Hematopoietic multipotent progenitor cell treated with erythropoietin and hydrocortisone succinate and interleukin-3 and kit ligand, for 15 days (in vitro differentiated cells): ENCODE measurements around the gene FRMD8.
"Not testable (repeated sequence)": the region's sequence is repeated elsewhere in the genome, so short reads cannot be mapped to it uniquely, and the experiment has no call there.

Experiments
- DNase-seq: peaks from one replicate; pipeline ENCODE4 v3.0.0-alpha.2; 2015; ENCODE audit warnings: low spot score

FRMD8 gene

GRCh38 chr11:65413077-65413664, 26.7 kb downstream of the FRMD8 start:
- DNase-seq = not testable (repeated sequence)

- DNase-seq = no peak
Observed at GRCh38 chr11:65414776-65415498, 28.5 kb downstream of the FRMD8 start.

GRCh38 chr11:65415499-65416340, 29.3 kb downstream of the FRMD8 start:
- no peak for DNase-seq

GRCh38 chr11:65416341-65416824, 29.9 kb downstream of the FRMD8 start:
- DNase-seq = peak; percentile 92

- peak; percentile 57 for DNase-seq
Observed at GRCh38 chr11:65416841-65417701, 30.6 kb downstream of the FRMD8 start.

GRCh38 chr11:65417702-65418430, 31.4 kb downstream of the FRMD8 start:
- peak; percentile 58 for DNase-seq

GRCh38 chr11:65418431-65418680, 31.9 kb downstream of the FRMD8 start:
- DNase-seq = no peak

GRCh38 chr11:65418681-65419459, 32.4 kb downstream of the FRMD8 start:
- peak; percentile 98 for DNase-seq

- no peak for DNase-seq
Observed at GRCh38 chr11:65419460-65419771, 33.0 kb downstream of the FRMD8 start.

GRCh38 chr11:65419772-65420481, 33.5 kb downstream of the FRMD8 start:
- peak; percentile 88 for DNase-seq

GRCh38 chr11:65420506-65420905, 34.1 kb downstream of the FRMD8 start:
- DNase-seq = no peak

- peak; percentile 98 for DNase-seq
Observed at GRCh38 chr11:65420979-65421793, 34.7 kb downstream of the FRMD8 start.

GRCh38 chr11:65421794-65422632, 35.6 kb downstream of the FRMD8 start:
- DNase-seq = peak; percentile 97

GRCh38 chr11:65422633-65423515, 36.4 kb downstream of the FRMD8 start, which contains the start of gene NEAT1:
TSS of gene NEAT1 (plus strand) at chr11:65422798.
- peak; percentile 93 for DNase-seq

GRCh38 chr11:65423516-65424204, 37.2 kb downstream of the FRMD8 start:
- DNase-seq = peak; percentile 62
